Medulla oblongata (tissue), 1 donor: ENCODE measurements around the gene CYSTM1.
"Not testable (repeated sequence)": the region's sequence is repeated elsewhere in the genome, so short reads cannot be mapped to it uniquely, and the experiment has no call there.

Experiments
- DNase-seq: peaks from one replicate; pipeline ENCODE4 v3.0.0-alpha.2; 2015; ENCODE audit errors: extremely low spot score

Gene CYSTM1

GRCh38 chr5:140178086-140178410 lies 3.1 kb downstream of the CYSTM1 start:
- peak; percentile 37 for DNase-seq

DNA sequence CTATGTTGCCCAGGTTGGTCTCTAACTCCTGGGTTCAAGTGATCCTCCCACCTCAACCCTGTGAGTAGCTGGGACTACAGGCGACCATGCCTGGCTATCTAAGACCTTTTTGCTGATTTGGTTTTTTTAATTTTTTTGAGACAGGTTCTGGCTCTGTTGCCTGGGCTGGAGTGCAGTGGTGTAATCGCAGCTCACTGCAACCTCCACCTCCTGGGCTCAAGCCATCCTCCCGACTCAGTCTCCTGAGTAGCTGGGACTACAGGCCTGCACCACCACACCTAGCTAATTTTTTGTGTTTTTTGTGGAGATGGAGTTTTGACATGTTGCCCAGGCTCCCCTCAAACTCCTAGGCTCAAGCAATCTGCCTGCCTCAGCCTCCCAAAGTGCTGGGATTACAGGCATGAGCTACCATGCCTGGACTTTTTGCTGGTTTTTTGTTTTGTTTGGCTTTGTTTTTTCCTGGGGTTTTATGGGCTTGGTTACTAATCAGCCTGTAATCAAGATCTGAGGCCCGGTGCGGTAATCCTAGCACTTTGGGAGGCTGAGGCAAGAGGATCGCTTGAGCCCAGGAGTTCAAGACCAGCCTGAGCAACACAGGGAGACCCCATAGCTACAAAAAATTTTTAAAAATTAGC lies 3.6 kb downstream of the CYSTM1 start:
- DNase-seq, result no peak

GRCh38 chr5:140181002-140181483 lies 6.1 kb downstream of the CYSTM1 start:
- DNase-seq, result no peak

DNA sequence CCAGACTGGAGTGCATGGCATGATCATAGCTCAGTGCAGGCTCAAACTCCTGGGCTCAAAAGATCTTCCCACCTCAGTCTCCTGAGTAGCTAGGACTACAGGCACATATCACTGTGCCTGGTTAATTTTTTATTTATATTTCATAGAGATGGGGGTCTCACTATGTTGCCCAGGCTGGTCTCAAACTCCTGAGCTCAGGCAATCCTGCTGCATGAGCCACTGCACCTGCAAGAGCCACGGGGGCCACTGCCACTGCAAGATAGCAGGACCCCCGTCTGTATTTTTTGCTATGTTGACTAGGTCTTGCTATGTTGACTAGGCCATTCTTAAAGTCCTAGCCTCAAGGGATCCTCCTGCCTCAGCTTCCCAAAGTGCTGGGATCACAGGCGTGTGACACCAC lies 6.5 kb downstream of the CYSTM1 start:
- DNase-seq, result no peak

GRCh38 chr5:140182075-140182711 lies 7.2 kb downstream of the CYSTM1 start:
- no peak for DNase-seq

- peak; percentile 75 for DNase-seq
Observed at GRCh38 chr5:140182803-140183367, 7.9 kb downstream of the CYSTM1 start.

DNA sequence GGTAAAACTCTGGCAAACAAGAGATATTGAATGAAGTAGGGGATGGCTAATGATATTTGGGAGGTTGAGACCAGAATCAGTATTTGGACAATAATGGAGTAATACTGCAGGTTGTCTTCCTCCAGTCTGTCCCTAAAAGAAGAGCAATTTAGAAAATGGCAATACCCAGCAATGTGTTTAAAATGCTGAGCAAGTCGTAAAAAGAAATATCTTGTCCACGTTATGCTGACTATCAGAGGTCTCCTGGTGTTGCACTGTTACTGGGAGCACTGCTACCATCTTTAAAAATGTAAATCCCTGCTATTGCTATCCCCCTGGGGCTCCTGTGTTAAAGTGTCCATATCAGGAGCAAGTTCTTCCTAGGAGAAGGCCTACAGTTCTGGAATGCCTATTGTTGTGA lies 10.4 kb downstream of the CYSTM1 start:
- DNase-seq, result no peak

DNA sequence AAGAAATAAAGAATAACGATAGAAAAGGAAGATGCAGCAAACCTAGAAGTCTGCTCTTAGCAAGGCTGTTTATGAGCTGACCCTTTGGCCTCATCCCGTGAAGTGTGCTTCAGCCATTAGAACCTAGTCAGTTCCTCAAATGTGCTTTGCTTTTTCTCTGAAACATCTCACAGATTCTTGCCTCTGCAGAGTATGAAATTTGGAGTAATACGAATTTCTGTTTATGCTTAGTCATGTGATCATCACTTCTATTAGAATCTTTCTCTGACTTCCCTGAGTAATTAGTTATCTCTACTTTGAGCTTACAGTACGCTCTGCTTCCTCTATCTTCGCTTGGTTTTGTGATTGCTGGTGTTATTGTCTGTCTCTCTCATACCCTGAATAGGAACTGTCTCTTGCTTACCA lies 11.3 kb downstream of the CYSTM1 start:
- no peak for DNase-seq

GRCh38 chr5:140189253-140189652 lies 14.3 kb downstream of the CYSTM1 start:
- DNase-seq, result no peak

- peak; percentile 38 for DNase-seq
Observed at GRCh38 chr5:140189977-140190871, 15.2 kb downstream of the CYSTM1 start.

GRCh38 chr5:140190872-140191218 lies 15.9 kb downstream of the CYSTM1 start:
- no peak for DNase-seq

DNA sequence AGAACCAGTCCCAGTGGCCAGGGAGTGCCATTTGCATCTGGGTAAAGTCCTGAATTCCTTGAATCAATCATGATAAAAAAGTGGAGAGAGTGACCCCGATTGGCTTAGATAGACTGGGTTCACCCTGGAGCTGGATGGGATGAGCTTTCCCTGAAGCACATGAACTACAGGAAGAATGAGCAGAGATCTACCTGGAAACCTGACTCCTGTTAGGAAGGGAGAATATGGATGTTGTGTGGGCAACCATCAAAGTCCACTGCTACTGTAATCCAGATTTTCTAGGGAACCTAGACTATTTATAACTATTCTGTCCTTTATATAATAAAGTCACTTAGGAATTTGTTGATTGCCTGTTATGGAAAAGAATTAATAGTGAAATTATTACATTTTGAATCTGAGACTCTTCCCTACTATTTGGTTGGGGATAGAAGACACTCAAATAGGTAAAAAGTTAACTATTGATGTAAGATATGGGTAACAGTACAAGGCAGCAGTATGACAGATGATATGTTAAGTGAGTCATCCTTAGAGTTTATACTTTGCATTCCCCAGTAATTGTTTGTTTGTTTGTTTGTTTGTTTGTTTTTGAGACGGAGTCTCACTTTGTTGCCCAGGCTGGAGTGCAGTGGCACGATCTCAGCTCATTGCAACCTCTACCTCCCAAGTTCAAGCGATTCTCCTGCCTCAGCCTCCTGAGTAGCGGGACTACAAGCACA lies 17.9 kb downstream of the CYSTM1 start:
- no peak for DNase-seq

GRCh38 chr5:140194662-140195061 lies 19.7 kb downstream of the CYSTM1 start:
- no peak for DNase-seq

- DNase-seq, result no peak
Observed at GRCh38 chr5:140196115-140196814, 21.3 kb downstream of the CYSTM1 start.

- DNase-seq, result no peak
Observed at GRCh38 chr5:140197023-140197422, 22.0 kb downstream of the CYSTM1 start.

DNA sequence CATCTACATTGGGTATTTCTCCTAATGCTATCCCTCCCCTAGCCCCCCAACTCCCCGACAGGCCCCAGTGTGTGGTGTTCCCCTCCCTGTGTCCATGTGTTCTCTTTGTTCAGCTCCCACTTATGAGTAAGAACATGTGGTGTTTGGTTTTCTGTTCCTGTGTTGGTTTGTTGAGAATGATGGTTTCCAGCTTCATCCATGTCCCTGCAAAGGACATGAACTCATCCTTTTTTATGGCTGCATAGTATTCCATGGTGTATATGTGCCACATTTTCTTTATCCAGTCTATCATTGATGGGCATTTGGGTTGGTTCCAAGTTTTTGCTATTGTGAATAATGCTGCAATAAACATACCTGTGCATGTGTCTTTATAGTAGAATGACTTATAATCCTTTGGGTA lies 23.9 kb downstream of the CYSTM1 start:
- DNase-seq, result not testable (repeated sequence)

DNA sequence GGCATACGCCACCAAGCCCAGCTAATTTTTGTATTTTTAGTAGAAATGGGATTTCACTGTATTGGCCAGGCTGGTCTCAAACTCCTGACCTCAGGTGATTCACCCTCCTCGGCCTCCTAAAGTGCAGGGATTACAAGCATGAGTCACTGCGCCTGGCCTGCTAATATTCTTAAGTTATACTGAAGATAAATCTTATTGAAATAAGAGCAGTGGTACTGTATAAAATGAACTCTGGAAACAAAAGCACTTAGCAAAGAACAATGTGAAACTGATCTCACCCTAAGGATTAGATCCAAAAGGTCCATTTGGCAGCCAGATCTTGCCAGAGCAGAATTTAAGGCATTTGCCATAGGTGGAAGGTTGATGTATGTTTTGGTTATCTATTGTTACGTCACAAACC lies 27.1 kb downstream of the CYSTM1 start:
- DNase-seq, result no peak

DNA sequence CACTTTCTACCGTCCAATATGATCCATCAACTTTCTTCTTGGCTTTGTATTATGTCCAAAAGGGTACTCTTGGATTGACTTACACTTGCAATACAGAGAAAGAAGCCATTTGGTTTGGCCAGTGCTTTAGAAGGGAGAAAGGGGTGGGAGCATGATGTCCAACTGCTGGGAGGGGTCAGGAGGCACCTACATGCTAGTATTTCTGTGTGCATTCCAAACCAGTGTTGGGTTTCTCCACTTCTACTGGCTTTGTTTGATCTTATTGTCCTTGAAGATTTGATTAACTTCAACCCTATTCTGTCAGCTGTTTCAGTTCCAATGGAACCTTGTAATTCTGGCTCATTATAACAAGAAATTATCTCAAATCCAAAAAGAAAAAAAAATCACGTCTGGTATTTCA lies 27.6 kb downstream of the CYSTM1 start:
- DNase-seq, result no peak

DNA sequence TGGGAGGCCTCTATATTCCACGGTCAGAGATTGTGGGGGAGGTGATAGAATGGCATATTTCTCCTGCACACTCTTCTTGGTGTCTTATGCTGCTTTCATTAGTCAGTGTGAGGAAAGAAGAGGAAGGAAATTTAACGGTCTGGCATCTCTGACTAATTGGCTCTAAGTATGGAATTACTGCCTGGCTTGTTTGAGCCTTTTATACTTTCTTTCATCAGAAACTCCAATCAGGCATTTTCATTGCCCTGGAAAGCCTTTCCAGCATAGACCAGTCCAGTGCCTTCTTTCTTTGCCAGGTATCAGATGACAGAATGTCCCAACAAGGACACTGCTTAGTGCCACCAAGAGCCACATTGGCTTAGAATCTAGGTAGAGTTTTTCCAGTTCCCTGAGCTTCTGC lies 30.2 kb downstream of the CYSTM1 start:
- DNase-seq, result peak; percentile 38

GRCh38 chr5:140205952-140206351 lies 31.0 kb downstream of the CYSTM1 start:
- no peak for DNase-seq

DNA sequence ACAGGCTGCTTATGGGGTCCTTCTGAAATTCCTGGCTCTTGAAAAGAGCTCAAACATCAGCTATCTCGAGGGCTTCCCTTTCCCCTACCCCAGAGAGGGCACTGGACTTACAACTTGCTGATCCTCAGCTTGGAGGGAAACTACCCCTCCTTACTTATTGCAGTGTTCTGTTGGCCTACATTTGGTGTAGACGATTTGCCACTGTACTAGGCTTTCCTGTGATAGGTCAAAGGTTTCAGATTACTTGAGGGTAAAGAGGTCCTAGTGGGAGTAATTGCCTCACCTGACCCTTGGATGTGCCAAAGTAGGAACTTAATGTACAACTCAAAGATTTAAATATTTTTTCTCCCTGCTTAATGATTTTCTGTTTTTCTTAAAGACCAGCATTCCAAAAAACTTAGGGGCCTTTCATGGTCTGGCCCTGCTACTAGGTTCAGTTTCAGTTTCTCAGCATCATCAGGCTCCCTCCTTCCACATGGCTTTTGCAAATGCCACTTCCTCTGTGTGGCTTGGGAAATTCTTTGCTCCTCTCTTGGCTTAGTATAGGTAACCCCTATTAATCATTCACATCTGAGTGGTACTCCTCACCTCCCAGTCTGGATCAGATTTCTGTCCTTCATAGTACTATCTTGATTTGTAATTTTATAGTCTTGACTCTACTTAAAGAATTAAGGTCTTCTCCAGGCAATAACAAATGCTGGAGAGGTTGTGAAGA lies 32.4 kb downstream of the CYSTM1 start:
- no peak for DNase-seq
